GM19455 (cell line): Measurements from ENCODE around the gene CREB3L2.

Experiments used
- ATAC-seq: cut with Tn5 transposase; IDR thresholded peaks from one replicate; pipeline ENCODE4 v1.9.1; 2021; ENCODE audit not compliant: unreplicated experiment

The CREB3L2 gene

GRCh38 chr7:137953665-137954470 is 48.0 kb downstream of the CREB3L2 start:
- peak; percentile 64 for ATAC-seq

GRCh38 chr7:137953043-137953664 is 48.7 kb downstream of the CREB3L2 start:
- ATAC-seq = no peak

DNA sequence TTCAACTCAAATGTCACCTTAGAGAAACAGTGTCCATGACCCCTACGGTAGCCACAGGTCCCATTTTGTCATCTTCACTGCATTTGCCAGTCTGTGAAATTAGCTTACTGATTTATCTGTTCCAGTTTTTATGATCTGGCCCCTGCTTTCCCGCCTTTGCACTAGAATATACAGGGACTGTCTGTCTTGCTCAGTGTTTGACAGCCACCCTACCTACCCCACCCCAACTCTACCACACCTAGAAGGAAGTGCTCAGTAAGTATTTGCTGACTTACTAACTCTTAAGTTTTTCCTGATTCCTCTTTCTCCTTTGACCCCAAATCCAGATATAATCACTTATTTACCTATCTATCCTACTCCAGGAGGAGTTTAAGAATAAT is 49.5 kb downstream of the CREB3L2 start:
- ATAC-seq = no peak

- no peak for ATAC-seq
Measured at GRCh38 chr7:137951700-137952425, 50.0 kb downstream of the CREB3L2 start.

- ATAC-seq = no peak
Measured at GRCh38 chr7:137950967-137951366, 50.9 kb downstream of the CREB3L2 start.

DNA sequence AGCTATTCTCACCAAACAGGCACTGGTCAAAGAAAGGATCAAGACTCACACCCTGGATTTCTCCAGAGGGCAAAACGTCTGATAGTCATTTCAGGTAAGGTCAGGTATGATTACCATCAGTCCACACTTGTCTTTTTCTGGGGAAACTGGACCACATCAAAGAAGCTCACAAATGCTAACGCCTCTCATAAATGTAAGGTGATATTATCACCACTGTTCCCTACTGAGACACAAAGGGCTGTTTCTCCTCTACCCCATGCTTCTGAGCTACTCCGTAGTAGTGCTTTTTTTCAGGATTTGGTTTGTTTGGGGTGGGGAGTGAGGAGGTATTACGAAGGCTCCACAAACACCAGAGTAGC is 51.6 kb downstream of the CREB3L2 start:
- ATAC-seq = no peak

DNA sequence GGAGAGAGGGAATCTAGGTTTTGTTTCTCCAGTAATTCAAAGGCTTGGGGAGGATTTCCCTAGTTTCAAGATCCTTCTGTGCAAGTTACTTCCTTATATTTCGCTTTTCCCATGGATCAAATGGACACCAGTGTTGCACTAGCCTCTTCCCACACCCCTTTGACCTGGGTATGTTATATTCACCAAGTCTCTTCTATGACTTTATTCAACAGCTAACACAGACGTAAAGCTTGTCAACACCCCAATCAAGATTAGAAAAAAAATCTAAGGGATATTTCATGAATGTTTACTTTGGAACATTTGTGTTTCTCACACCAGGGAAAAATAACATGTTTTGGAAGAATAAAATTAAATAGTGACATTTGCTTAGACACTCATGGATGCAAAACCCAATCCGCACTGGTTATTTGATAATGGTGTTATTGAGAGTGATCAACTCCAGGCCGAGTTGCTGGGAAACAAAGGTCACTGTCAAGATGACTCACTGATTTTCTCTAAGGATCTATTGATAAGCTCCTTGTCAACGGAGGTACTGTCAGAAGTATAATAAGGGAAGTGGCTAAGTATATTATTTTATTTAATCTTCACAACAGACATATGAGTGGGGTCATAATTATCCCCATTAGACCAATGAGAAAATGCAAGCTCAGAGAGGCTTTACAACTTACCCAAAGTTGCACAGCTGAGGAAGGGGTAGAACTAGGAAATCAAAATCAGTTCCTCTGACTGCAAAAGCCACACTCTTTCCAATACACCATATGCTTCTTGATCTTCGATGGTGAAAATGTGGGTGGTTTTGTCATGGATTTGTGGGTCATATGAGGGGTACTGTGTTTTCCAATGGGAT is 52.2 kb downstream of the CREB3L2 start:
- ATAC-seq = no peak

DNA sequence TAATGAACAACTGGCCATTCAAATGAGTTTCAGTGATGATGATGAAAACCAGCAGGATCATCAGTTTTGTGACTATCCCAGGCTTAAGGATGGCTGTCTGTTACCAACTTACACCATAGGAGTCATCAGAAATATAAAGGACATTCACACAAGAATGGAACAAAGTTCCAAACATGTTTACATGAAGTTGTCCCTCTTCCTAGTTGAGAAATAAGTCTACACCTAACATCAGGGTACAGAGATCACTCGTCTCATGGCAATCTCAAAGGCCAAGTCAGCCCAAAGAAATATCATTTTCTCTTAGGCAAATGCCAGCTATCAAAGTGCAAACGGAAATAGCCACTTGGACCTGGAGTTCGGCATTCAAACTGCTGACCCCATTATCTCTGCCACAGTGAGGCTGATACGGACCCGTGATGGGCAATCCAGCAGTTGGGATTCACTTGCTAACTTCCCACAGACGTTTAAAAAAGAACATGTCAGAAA is 53.0 kb downstream of the CREB3L2 start:
- ATAC-seq = no peak

- no peak for ATAC-seq
Measured at GRCh38 chr7:137948083-137948844, 53.6 kb downstream of the CREB3L2 start.

GRCh38 chr7:137947046-137947445 is 54.8 kb downstream of the CREB3L2 start:
- no peak for ATAC-seq

DNA sequence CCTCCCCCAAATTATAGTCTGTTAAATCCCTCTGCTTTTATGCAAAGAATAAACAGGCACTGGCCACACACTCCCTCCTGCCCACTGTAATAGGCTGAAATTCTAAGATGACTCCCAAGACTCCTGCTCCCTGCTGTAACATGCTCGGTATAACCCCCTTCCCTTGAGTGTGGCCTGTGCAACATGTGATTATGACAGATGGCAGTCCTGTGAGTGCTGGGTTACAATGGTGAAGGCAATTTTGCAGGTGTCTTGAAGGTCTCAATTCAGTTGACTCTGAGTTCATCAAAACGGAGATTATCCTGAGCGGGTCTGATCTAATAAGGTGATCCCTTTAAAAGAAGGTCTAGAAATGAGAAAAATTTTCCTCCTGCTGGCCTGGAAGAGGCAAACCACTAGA is 55.9 kb downstream of the CREB3L2 start:
- no peak for ATAC-seq

- ATAC-seq = no peak
Measured at GRCh38 chr7:137944168-137944567, 57.7 kb downstream of the CREB3L2 start.

DNA sequence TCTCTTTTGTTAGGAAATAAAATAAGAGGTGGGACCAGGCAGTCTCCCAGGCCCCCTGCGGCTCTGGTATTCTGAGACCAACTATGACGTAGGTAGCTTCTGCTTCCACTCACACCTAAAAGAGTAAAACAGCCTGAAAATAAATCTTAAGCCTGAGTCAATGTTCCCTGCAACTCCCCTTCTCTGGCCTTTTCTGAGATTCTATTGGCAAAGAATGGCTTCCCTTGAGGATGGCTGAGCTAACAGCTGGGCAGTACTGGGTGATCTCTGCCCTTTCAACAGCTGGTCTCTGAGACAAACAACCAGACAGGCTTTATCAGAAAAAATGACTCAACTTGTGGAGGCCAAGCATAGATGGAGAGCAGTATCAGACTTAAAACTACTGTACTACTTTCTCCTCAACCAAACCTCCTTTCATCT is 58.7 kb downstream of the CREB3L2 start:
- ATAC-seq = no peak

GRCh38 chr7:137942484-137943115 is 59.3 kb downstream of the CREB3L2 start:
- ATAC-seq = no peak

DNA sequence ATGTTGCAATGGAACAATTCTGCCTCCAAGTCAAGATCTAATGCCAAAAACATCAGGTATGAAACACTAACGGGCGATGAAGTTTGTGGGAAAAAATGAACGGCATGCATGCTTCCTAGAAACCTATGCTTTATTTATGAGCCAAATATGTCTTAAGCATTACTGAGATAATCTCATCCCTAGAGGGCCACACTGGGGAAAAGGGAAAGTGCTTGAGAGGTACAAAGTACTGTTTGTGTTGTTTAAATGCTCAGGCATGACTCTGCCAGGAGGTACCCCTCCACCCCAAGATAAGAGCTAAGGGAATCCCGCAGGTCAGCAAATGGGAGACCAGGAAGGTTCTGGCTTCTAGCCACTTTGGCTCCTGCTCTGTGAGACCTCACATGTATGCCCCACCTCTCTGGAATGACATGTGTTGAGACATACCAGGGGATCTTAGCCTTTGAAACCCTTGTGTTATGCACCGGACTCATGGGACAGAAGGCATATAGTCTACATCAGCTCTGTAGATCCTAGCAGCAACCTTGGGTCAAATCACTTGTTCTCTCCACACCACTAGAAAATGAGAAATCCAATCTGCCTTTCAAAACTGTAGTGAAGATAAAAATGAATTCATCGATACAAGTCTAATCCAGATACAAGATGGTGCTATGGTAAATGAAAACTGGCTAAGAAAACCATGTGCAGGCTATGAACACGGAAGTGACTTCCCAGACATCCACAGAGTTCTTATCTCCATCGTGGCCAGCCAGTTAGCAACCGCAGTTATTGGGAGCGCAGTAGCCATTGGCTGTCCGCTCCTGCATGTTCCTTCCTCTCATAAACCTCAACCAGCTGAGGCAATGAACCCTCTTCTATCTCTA is 61.0 kb downstream of the CREB3L2 start:
- no peak for ATAC-seq

DNA sequence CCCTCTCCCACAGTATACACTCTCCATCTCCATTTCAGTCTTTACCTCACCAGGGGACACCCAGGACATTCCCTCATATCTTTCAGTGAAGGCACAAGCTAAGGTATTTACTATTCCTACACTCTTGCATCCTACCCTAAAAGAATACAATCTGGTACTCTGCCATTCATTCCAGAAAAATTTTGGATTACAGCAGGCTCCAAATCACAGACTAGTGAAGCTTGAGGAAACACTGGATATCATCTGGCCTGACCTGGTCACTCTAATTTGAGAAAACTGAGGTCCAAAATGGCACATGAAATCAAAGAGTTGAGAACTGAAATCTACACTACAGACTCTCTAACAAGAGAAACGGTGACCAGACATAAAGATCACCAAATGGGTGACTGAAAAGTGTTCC is 61.7 kb downstream of the CREB3L2 start:
- no peak for ATAC-seq

DNA sequence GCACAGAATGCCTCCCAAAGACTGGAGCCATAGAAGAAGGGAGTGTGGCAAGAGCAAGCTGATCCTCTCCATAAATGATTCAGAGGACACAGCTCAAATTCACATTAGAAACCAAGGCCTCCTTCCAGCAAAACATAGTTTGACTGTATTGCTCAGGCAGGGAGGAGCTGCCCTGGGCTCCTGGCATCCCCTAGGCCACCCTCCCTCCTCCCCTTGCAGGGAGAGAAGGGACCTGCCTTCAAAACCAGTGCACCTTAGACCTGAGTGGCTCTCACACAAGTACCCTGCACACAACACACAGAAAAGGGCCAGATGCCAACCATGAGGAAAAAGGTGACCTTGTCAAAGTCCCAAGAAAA is 64.7 kb downstream of the CREB3L2 start:
- ATAC-seq = no peak

DNA sequence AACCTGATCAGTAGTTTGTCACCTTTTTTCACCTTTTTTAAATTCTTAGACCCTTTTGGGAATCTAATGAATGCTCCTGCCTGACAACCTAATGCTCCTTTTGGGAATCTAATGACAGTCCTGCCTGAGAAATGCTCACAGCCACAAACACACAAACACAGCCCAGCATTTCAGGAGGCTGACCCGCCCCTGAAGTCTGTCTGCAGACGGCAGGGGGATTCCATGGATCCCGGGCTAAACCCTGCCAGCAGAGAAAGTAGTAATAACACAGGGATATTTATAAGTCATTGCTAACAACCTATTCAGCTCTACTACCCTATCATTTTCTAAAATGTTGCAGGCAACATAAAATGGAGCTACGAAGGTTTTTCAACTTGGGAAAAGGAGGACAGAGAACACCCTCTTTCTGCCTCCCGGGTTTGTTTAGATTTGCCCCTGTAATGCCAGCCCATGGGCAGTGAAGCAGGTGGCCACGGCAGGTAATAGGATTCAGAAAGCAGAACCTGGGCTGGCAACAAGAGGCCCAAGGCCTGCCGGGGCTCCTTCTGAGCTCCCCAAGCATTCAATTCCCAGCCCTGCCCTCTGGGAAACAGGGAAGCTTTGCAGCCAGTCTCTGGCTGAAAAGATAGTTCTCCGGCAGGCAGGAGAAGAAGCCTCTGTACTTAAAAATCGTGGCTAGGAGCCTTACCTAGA is 65.2 kb downstream of the CREB3L2 start:
- ATAC-seq = no peak
